Type B pancreatic cell (in vitro differentiated cells): ENCODE data around the gene ETV6. TPM values are rescaled to one million over a fixed set of nuclear protein-coding genes. Genes with fewer than 3 reads are reported as not detected.
"Not testable (repeated sequence)": the region's sequence is repeated elsewhere in the genome, so short reads cannot be mapped to it uniquely, and the experiment has no call there.

ENCODE experiments used
- DNase-seq: peaks from one replicate; pipeline ENCODE4 v3.0.0; 2021; ENCODE audit warnings: mixed read lengths; ENCODE audit not compliant: unreplicated experiment; ENCODE audit errors: extremely low spot score
- H3K27ac Mint-ChIP-seq: 2 replicates; pipeline ENCODE4 v1.8.0; 2021; ENCODE audit warnings: mild to moderate bottlenecking, mixed read lengths
- H3K27me3 Mint-ChIP-seq: 2 replicates; pipeline ENCODE4 v1.8.0; 2021; ENCODE audit warnings: mixed read lengths
- H3K36me3 Mint-ChIP-seq: 2 replicates; pipeline ENCODE4 v1.8.0; 2021; ENCODE audit warnings: mixed read lengths
- H3K4me1 Mint-ChIP-seq: one replicate; pipeline ENCODE4 v1.8.0; 2021; ENCODE audit warnings: mixed read lengths; ENCODE audit not compliant: unreplicated experiment
- H3K4me3 Mint-ChIP-seq: 2 replicates; pipeline ENCODE4 v1.8.0; 2021; ENCODE audit warnings: mild to moderate bottlenecking, mixed read lengths
- H3K9me3 Mint-ChIP-seq: 2 replicates; pipeline ENCODE4 v1.8.0; 2021; ENCODE audit warnings: mixed read lengths
- total RNA-seq: library from RNA; stranded (reverse); gene quantifications from 2 replicates; pipeline ENCODE4 v1.2.1, GENCODE V29; 2021; ENCODE audit warnings: low replicate concordance
- TF ChIP-seq, protein P1 (sequence below): fragments of 200-600 bp; sonication (generic); conservative IDR thresholded peaks from 2 replicates; pipeline ENCODE4 v1.5.0; 2021; ENCODE audit warnings: antibody characterized with exemption, mild to moderate bottlenecking

ETV6 gene
- total RNA-seq, 1 donor from 2014 or later, result 26.5 TPM

DNA sequence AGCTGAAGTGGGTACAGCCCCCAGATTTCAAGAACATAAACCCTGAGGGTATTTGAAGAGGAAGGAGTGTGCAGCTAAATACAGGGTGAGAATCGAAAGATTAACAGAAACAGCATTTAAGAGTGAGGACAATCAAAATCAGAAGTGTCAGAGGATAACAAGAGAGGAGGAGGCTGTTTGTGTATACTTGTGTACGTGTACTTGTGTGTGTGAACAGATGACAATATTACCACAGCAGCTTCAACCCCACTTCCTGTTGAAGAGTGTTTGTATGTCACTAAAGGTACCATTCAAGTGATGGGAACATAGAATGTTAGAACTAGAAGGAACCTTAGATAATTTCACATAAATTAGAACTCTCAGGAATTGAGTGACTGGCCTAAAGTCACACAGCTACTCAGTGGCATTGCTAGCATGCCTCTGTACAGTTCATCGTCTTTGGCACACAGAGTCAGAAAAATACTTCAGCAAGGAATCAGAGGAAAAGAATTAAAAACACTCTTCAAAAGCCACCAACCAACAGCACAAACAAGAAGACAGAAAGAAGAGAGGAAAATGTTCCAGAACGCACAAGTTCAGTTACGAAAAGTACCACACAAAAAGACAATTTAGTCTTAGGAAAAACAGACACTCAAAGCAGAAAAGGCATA is 256.9 kb downstream of the ETV6 start:
- peaks cover 4% of the 10 kb centered on the region for H3K36me3 Mint-ChIP-seq
- H3K27me3 Mint-ChIP-seq, result peaks cover 4% of the 10 kb centered on the region
- no peak overlapping the region for H3K4me3 Mint-ChIP-seq
- TF ChIP-seq, protein P1, sequence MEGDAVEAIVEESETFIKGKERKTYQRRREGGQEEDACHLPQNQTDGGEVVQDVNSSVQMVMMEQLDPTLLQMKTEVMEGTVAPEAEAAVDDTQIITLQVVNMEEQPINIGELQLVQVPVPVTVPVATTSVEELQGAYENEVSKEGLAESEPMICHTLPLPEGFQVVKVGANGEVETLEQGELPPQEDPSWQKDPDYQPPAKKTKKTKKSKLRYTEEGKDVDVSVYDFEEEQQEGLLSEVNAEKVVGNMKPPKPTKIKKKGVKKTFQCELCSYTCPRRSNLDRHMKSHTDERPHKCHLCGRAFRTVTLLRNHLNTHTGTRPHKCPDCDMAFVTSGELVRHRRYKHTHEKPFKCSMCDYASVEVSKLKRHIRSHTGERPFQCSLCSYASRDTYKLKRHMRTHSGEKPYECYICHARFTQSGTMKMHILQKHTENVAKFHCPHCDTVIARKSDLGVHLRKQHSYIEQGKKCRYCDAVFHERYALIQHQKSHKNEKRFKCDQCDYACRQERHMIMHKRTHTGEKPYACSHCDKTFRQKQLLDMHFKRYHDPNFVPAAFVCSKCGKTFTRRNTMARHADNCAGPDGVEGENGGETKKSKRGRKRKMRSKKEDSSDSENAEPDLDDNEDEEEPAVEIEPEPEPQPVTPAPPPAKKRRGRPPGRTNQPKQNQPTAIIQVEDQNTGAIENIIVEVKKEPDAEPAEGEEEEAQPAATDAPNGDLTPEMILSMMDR, result no peak
- no peak for DNase-seq
- no peak overlapping the region for H3K27ac Mint-ChIP-seq
- H3K4me1 Mint-ChIP-seq, result no peaks in the 10 kb centered on the region
- H3K9me3 Mint-ChIP-seq, result no peaks in the 10 kb centered on the region

GRCh38 chr12:11907625-11908024 is 258.2 kb downstream of the ETV6 start:
- DNase-seq, result no peak
- Mint-ChIP-seq H3K36me3 (peaks cover 4% of the 10 kb centered on the region), H3K4me1 (no peaks in the 10 kb centered on the region), H3K4me3 (no peak overlapping the region), H3K27me3 (peaks cover 4% of the 10 kb centered on the region), H3K27ac (no peak overlapping the region), H3K9me3 (peaks cover 7% of the 10 kb centered on the region)
- TF ChIP-seq, protein P1, result no peak

DNA sequence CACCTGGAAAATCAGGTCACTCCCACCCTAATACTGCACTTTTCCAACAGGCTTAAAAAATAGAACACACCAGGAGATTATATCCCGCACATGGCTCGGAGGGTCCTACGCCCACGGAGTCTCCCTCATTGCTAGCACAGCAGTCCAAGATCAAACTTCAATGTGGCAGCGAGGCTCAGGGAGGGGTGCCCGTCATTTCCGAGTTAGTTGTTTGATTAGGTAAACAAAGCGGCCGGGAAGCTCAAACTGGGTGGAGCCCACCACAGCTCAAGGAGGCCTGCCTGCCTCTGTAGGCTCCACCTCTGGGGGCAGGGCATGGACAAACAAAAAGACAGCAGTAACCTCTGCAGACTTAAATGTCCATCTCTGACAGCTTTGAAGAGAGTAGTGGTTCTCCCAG is 259.9 kb downstream of the ETV6 start:
- H3K4me3 Mint-ChIP-seq, H3K27ac Mint-ChIP-seq, DNase-seq, H3K27me3 Mint-ChIP-seq, H3K9me3 Mint-ChIP-seq, H3K36me3 Mint-ChIP-seq, H3K4me1 Mint-ChIP-seq: not testable (repeated sequence)

GRCh38 chr12:11916113-11916512 is 266.6 kb downstream of the ETV6 start:
- no peaks in the 10 kb centered on the region for H3K4me1 Mint-ChIP-seq
- no peak overlapping the region for H3K27ac Mint-ChIP-seq
- H3K9me3 Mint-ChIP-seq, result peaks cover 7% of the 10 kb centered on the region
- no peak overlapping the region for H3K4me3 Mint-ChIP-seq
- TF ChIP-seq, protein P1, result no peak
- no peak for DNase-seq
- no peaks in the 10 kb centered on the region for H3K36me3 Mint-ChIP-seq
- H3K27me3 Mint-ChIP-seq, result peaks cover 14% of the 10 kb centered on the region

DNA sequence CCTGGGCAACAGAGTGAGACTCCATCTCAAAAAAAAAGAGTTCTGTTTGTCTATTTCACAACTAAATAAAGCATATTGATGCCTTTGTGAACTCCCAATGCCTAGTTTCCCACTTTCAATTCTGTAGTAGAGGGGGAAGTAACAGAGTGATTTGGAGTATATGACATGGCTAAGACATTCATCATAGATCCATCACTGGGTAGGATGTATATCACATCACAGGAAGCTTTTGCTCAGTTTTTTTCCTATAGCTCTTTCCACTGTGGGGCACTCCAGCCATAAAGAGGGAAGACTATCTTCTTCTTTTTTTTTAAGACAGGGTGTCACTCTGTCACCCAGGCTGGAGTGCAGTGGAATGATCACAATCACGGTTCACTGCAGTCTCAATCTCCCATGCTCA is 267.3 kb downstream of the ETV6 start:
- Mint-ChIP-seq H3K36me3 (no peaks in the 10 kb centered on the region), H3K4me3 (no peak overlapping the region), H3K4me1 (no peaks in the 10 kb centered on the region), H3K27me3 (peaks cover 15% of the 10 kb centered on the region), H3K27ac (no peak overlapping the region), H3K9me3 (peaks cover 5% of the 10 kb centered on the region)
- TF ChIP-seq, protein P1, result no peak
- no peak for DNase-seq

GRCh38 chr12:11917501-11917900 is 268.0 kb downstream of the ETV6 start:
- H3K9me3 Mint-ChIP-seq, result no peaks in the 10 kb centered on the region
- H3K27ac Mint-ChIP-seq, result no peak overlapping the region
- peaks cover 20% of the 10 kb centered on the region for H3K27me3 Mint-ChIP-seq
- H3K4me3 Mint-ChIP-seq, result no peak overlapping the region
- no peaks in the 10 kb centered on the region for H3K36me3 Mint-ChIP-seq
- TF ChIP-seq, protein P1, result no peak
- peaks cover under 1% of the 10 kb centered on the region for H3K4me1 Mint-ChIP-seq
- DNase-seq, result no peak
